ACC112 (cell line): Measurements from ENCODE around the gene ELOA.
"Not testable (repeated sequence)": the region's sequence is repeated elsewhere in the genome, so short reads cannot be mapped to it uniquely, and the experiment has no call there.

ENCODE experiments used
- H2AFZ ChIP-seq: fragments of 200-600 bp; sonication (generic); one replicate; pipeline ENCODE4 v1.6.0; 2017; ENCODE audit warnings: antibody characterized with exemption, low read length; ENCODE audit not compliant: unreplicated experiment
- H3K27ac ChIP-seq: fragments of 200-600 bp; sonication (generic); 2 replicates; pipeline ENCODE4 v1.5.1; 2014; ENCODE audit warnings: low read depth, mild to moderate bottlenecking, antibody characterized with exemption, low read length, moderate library complexity
- H3K27me3 ChIP-seq: fragments of 200-600 bp; sonication (generic); 2 replicates; pipeline ENCODE4 v1.6.1; 2014; ENCODE audit warnings: mild to moderate bottlenecking, antibody characterized with exemption, low read length, moderate library complexity, mixed read lengths; ENCODE audit not compliant: insufficient read depth
- H3K36me3 ChIP-seq: fragments of 200-600 bp; sonication (generic); 2 replicates; pipeline ENCODE4 v1.6.1; 2016; ENCODE audit warnings: mild to moderate bottlenecking, antibody characterized with exemption, low read length, moderate library complexity, mixed read lengths; ENCODE audit not compliant: insufficient read depth
- H3K4me1 ChIP-seq: fragments of 200-600 bp; sonication (generic); one replicate; pipeline ENCODE4 v1.6.1; 2016; ENCODE audit warnings: low read length, mixed read lengths; ENCODE audit not compliant: insufficient read depth, unreplicated experiment, control insufficient read depth
- H3K4me3 ChIP-seq: fragments of 200-600 bp; sonication (generic); 2 replicates; pipeline ENCODE4 v1.5.1; 2014; ENCODE audit warnings: mild to moderate bottlenecking, low read depth, low read length
- H3K79me2 ChIP-seq: fragments of 200-600 bp; sonication (generic); one replicate; pipeline ENCODE4 v1.6.0; 2016; ENCODE audit warnings: low read length; ENCODE audit not compliant: control insufficient read depth, unreplicated experiment, insufficient read depth

Gene ELOA

GRCh38 chr1:23759277-23759676 lies 16.0 kb downstream of the ELOA start:
- H3K27me3 ChIP-seq = no peaks in the 10 kb centered on the region

GRCh38 chr1:23763041-23763577 lies 19.8 kb downstream of the ELOA start:
- peaks cover 32% of the 10 kb centered on the region; the same call in 1 of the 2 replicates for H3K36me3 ChIP-seq
- H3K27me3 ChIP-seq = no peaks in the 10 kb centered on the region
- H3K79me2 ChIP-seq = no peaks in the 10 kb centered on the region
- no peak overlapping the region for H2AFZ ChIP-seq
- H3K27ac ChIP-seq = no peak overlapping the region
- H3K4me1 ChIP-seq = no peaks in the 10 kb centered on the region
- no peak overlapping the region for H3K4me3 ChIP-seq

More at GRCh38 chr1:23759277-23759676, 16.0 kb downstream of the ELOA start:
- Histone ChIP-seq H3K4me1 (peaks cover 9% of the 10 kb centered on the region), H3K79me2 (no peaks in the 10 kb centered on the region), H2AFZ (no peak overlapping the region), H3K4me3 (no peak overlapping the region), H3K27ac (no peak overlapping the region), H3K36me3 (peaks cover 54% of the 10 kb centered on the region; the same call in 1 of the 2 replicates)

GRCh38 chr1:23768733-23769132 lies 25.5 kb downstream of the ELOA start:
- Histone ChIP-seq H3K79me2 (no peaks in the 10 kb centered on the region), H3K27ac (no peak overlapping the region), H3K27me3 (no peaks in the 10 kb centered on the region), H2AFZ (no peak overlapping the region), H3K4me3 (no peak overlapping the region), H3K4me1 (no peaks in the 10 kb centered on the region), H3K36me3 (no peaks in the 10 kb centered on the region)

DNA sequence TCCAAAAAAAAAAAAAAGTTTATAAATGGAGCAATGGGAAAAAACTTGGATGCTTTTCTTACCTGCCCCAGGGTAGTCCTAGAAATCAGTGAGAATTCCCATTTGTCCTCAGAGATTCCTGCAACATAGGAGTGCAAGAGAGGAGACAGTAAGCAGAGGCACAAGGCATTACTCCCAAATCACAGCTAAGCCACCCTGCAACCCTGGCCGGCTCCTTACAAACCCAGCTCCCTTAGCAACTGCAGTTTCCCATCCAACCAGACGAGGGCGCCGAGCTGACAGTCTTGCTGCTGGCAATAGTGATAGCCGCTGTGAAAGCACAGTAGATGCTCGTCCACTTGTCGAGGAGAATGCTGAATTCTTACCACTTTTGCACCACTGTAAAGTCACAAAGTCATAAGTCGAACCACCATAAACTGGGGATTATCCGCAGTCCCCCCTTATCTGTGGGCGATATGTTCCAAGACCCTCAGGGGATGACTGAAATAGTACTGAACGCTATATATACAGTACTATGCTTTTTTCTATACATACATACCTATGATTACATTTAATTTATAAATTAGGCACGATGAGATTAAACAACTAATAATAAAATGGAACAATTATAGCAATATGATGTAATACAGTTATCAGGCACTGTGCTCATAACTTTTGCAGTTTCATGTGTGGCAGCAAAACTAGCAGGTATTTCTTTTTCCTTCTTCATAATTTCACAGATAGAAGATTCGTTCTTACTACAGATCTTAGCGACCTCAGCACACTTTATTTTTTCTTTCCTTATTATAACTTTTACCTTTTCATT lies 29.0 kb downstream of the ELOA start:
- H3K79me2 ChIP-seq = peaks cover 9% of the 10 kb centered on the region
- no peaks in the 10 kb centered on the region for H3K36me3 ChIP-seq
- H3K27me3 ChIP-seq = no peaks in the 10 kb centered on the region
- H3K4me1 ChIP-seq = peaks cover 5% of the 10 kb centered on the region
- H3K27ac ChIP-seq = no peak overlapping the region
- H2AFZ ChIP-seq = no peak overlapping the region
- H3K4me3 ChIP-seq = no peak overlapping the region

DNA sequence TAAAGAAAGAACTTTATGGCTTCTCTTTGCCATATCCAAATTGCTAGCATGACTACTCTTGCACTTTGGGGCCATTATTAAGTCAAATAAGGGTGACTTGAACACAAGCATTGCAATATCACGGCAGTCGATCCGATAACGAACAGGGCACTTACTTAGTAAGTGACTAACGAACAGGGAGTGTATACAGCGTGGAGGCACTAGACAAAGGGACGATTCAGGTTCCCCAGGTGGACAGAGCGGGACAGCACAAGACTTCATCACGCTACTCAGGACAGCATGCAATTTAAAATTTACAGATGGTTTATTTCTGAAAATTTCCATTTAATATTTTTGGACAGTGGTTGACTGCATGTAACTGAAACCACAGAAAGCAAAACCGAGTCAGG lies 29.6 kb downstream of the ELOA start:
- H3K27me3 ChIP-seq = no peaks in the 10 kb centered on the region
- H3K4me3 ChIP-seq = no peak overlapping the region
- H2AFZ ChIP-seq = no peak overlapping the region
- H3K79me2 ChIP-seq = peaks cover 14% of the 10 kb centered on the region
- H3K27ac ChIP-seq = no peak overlapping the region
- no peaks in the 10 kb centered on the region for H3K36me3 ChIP-seq
- H3K4me1 ChIP-seq = peaks cover 9% of the 10 kb centered on the region

DNA sequence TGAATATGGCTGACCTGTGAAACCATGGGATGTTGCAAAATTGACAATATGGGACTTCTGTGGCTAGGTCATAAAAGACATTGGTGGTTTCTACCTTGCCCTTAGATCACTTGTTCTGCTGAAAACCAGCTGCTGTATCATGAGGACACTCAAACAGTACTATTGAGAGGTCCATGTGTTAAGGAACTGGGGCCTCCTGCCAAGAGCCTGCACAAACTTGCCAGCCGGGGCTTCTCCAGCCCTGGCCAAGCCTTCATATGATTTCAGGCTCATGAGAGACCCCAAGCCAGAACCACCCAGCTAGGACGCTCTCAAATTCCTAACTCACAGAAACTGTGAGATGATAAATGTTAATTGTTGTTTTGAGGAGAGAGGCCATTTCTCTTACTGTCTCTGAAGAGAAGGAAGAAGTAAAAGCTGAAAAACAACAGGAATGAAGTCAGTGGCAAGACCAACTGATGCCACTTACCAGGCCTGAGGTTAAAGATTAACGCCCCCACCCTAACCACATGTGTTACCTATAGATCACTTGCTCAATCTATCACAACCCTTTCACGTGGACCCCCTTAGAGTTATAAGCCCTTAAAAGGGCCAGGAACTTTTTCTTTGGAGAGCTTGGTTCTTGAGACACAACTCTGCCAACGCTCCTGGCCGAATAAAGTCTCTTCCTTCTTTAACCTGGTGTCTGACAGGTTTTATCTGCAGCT lies 31.1 kb downstream of the ELOA start:
- no peak overlapping the region for H3K27ac ChIP-seq
- H3K4me1 ChIP-seq = peaks cover 12% of the 10 kb centered on the region
- peaks cover 26% of the 10 kb centered on the region for H3K79me2 ChIP-seq
- no peaks in the 10 kb centered on the region for H3K36me3 ChIP-seq
- no peak overlapping the region for H3K4me3 ChIP-seq
- no peaks in the 10 kb centered on the region for H3K27me3 ChIP-seq
- no peak overlapping the region for H2AFZ ChIP-seq

DNA sequence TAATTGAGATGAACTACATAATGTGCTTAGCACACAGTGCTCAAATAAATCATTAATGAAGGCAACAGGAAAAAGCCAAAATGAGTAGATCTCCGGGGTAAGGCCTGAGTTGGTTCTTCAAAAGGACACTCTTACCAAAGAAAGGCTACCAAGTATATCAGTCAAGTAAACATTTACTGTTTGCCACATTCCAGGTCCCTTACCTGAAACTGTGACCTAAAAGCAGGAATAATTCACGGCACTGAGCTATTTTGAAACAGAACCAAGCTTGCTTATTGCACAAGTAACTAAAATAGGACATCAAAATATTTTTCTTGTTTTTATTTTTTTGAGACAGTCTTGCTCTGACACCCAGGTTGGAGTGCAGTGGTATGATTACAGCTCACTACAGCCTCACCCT lies 32.9 kb downstream of the ELOA start:
- H3K27ac ChIP-seq = no peak overlapping the region
- H3K4me3 ChIP-seq = no peak overlapping the region
- no peaks in the 10 kb centered on the region for H3K36me3 ChIP-seq
- peaks cover 38% of the 10 kb centered on the region for H3K79me2 ChIP-seq
- no peak overlapping the region for H2AFZ ChIP-seq
- H3K4me1 ChIP-seq = peaks cover 22% of the 10 kb centered on the region
- no peaks in the 10 kb centered on the region for H3K27me3 ChIP-seq

GRCh38 chr1:23777979-23778814 lies 34.9 kb downstream of the ELOA start, which contains the start of gene PITHD1:
PITHD1 (plus strand) TSS chr1:23778418; CDS start chr1:23778516, 98 bp downstream.
- peaks cover 3% of the 10 kb centered on the region; the same call in 1 of the 2 replicates for H3K36me3 ChIP-seq
- H3K27ac ChIP-seq = peak within 1 kb of the TSS; percentile 78
- peak within 1 kb of the TSS; percentile 33 for H2AFZ ChIP-seq
- peaks cover 22% of the 10 kb centered on the region for H3K4me1 ChIP-seq
- H3K4me3 ChIP-seq = peak within 1 kb of the TSS; percentile 85
- H3K79me2 ChIP-seq = peaks cover 53% of the 10 kb centered on the region
- no peaks in the 10 kb centered on the region for H3K27me3 ChIP-seq

- Histone ChIP-seq H3K4me1 (peaks cover 22% of the 10 kb centered on the region), H3K36me3 (peaks cover 9% of the 10 kb centered on the region; the same call in 1 of the 2 replicates), H3K27me3 (no peaks in the 10 kb centered on the region), H3K27ac (peak overlapping the region; percentile 78), H3K4me3 (peak overlapping the region; percentile 85), H2AFZ (no peak overlapping the region), H3K79me2 (peaks cover 62% of the 10 kb centered on the region)
Measured at GRCh38 chr1:23779826-23780371, 36.6 kb downstream of the ELOA start.

- Histone ChIP-seq H3K79me2 (peaks cover 48% of the 10 kb centered on the region), H3K36me3 (peaks cover 29% of the 10 kb centered on the region; the same call in 1 of the 2 replicates), H3K4me1 (peaks cover 13% of the 10 kb centered on the region)
- not testable (repeated sequence) for H2AFZ ChIP-seq, H3K27me3 ChIP-seq, H3K4me3 ChIP-seq, H3K27ac ChIP-seq
Measured at GRCh38 chr1:23783141-23783540, 39.9 kb downstream of the ELOA start.
